HG02852 (cell line): ENCODE results near the gene BRD1.
"Not testable (repeated sequence)": the region's sequence is repeated elsewhere in the genome, so short reads cannot be mapped to it uniquely, and the experiment has no call there.

Experiments
- ATAC-seq: cut with Tn5 transposase; IDR thresholded peaks from one replicate; pipeline ENCODE4 v1.9.1; 2021; ENCODE audit warnings: mild to moderate bottlenecking, moderate library complexity; ENCODE audit not compliant: unreplicated experiment

BRD1 gene

DNA sequence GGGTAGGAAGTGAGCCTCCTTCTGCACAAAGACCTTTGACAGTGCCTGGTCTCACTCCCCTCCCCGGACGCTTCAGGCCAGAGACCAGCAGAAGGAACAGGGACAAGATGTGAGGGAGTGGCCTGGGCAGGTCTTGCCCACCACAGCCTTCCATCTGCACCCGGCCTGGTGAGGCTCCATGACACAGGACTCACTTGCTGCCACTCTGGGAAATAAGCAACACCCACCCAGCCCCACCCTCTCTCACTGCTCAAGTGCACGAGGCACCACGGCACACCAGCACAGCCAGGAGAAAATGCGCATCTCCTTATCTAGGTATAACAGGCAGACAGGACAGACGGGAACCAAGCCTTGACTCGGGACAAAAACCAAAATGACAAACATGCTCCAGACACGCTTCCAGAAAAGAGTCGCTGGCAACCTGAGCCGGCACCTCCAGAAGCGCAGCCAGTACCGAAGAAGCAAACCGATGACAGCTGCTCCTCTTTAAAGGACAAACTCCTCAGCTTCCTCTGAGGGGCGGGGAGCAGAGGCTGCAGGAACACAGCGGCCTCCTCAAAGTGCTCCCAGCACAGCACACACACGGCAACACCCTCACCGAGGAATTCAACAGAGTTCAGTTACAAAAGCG, 41.7 kb downstream of the BRD1 start:
- ATAC-seq = no peak

DNA sequence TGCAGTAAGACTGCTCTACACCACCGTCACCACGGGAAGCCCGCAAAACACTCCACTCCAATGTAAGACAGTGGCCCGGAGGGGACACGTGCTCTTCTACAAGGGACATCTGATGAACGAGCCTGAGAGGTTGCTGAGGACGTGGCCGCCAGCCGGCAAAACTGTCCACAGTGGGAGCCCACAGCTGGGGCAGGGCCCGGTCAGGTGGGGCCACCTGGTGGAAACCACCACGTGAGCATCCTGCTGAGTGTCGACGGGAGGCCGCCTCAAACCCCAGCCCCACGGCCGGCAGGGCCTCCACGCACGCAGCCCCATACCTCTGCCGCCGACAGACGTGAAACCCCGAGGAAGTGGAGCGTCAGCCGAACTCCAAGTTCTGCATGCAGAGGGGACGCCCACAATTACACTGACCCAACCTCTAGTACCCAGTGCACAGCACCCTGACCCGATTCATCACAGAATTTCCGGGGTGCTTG, 42.6 kb downstream of the BRD1 start:
- ATAC-seq = no peak

DNA sequence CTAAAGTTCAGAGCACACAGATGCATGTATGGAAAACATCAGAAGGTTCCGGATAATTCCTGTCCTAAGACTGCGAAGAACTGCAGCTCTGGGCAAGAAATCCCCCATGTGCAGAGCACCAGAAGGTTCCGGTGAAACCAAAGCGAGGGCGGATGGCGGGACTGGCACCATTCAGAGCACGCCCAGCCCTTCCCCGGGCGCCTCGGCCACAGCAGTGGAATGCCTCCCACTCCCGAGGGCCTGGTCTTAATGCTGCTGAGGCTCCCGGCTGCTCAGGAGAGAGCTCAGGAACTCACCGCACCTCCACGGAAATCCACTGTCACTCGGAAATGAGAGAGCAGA, 43.1 kb downstream of the BRD1 start:
- ATAC-seq = no peak

DNA sequence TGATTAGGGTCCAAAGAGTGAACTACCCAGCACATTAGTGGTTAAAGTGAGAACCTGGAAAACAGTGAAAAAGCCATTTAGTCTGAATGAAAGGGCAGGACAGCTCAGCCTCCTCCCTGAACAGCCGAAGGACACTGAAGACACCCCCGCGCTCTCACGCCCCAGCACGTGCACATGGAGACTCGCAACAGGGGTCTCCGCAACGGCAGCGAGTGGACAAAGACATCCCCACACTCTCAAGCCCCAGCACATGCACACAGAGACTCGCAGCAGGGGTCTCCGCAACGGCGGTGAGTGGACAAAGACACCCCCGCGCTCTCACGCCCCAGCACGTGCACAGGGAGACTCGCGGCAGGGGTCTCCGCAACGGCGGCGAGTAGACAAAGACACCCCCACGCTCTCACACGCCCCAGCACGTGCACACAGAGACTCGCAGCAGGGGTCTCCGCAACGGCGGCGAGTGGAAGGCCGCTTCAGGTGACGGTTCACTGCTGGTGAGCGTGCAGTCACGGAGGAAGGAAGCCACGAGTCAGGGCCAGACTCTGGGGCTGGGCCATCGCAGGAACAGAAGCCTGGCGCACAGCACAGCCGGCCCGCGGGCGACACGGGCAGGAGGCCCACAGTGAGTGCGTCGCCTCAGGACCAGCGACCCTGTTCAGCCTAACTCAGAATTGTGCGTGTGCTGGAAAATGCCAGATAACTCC, 43.6 kb downstream of the BRD1 start:
- no peak for ATAC-seq

DNA sequence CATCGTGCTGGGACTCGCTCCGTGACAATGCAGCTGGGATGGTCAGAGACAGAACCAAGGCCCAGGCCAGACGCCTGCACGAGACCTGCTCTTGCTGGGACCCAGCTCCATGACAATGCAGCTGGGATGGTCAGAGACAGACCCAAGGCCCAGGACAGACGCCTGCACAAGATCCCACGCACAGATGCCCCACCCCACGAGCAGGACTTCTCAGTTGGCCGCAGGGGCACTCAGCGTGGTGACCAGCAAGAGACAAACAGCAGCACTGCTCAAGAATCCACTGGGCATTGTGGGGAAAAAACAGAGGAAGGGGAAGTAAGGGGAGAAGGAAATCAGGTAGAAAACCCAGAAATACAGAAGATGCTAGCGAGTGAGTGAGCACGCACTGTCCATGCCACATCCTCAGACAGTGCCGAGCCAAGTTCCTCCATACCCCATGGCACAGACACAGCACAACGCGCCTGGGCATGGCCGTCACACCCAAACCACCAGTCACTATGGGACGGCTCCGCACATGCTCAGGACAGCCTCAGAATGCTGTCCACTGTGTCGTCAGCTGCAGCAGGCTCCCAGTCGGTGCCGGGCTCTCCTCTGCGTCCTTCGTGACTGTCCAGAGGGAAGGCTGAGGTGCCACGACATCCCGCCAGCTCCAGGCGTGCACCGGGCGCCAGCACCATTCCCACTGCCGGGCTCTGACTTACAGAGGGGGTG, 44.5 kb downstream of the BRD1 start:
- ATAC-seq = no peak

DNA sequence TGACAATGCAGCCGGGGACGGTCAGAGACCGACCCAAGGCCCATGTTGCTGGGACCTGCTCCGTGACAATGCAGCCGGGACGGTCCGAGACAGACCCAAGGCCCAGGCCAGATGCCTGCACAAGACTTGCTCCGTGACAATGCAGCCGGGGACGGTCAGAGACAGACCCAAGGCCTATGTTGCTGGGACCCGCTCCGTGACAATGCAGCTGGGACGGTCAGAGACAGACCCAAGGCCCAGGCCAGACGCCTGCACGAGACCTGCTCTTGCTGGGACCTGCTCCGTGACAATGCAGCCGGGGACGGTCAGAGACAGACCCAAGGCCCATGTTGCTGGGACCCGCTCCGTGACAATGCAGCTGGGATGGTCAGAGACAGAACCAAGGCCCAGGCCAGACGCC, 45.8 kb downstream of the BRD1 start:
- ATAC-seq = not testable (repeated sequence)

DNA sequence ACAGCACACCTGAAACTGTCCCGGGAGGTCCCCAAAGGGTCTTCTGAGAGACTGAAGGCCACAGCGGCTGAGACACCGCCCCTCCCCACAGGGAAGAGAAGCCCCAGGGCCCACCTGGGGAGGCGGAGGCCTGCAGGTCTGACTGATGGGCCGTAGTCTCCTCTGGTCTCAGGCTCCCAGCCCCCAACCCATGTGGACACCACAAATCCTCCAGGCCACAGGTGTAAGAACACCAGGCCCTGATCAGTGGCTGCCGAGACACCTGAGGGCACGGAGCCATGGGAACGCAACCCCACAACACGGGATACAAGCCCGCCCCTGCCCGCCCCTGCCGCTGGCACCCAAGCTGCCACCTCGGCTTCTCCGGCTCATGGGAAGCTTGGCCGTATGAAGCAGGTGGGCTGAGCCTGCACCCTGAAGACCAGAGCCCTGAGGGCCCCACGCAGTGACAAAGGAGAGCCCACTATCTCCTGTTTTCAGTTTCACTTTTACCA, 46.3 kb downstream of the BRD1 start:
- ATAC-seq = no peak

DNA sequence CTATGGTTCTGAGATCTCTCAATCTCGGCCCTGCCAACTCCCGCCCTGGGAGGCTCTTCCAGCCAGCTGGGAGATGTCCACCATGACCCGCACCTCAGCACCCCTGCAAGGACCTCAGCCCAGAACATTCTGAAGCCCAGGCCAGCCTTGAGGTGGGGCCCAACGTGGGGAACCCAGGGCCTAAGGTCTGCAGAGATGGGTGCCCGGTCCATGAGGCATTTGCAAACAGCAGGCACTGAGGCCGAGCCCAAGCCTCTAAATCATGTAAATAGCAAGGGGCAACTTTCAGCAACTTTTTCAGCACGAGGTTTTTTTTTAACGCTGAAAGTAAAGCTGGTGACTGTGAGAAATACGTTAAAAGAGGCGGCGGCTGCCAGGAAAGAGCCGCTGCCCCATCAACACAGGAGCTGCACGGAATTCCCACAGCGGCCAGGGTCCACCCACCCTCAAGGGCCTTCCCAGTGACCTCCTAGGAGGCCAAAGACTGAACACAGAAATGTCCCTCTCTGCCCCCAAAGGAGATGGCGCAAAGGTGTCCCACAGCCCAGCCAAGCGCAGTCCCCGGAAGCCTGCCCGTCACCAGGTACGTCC, 46.9 kb downstream of the BRD1 start:
- no peak for ATAC-seq

DNA sequence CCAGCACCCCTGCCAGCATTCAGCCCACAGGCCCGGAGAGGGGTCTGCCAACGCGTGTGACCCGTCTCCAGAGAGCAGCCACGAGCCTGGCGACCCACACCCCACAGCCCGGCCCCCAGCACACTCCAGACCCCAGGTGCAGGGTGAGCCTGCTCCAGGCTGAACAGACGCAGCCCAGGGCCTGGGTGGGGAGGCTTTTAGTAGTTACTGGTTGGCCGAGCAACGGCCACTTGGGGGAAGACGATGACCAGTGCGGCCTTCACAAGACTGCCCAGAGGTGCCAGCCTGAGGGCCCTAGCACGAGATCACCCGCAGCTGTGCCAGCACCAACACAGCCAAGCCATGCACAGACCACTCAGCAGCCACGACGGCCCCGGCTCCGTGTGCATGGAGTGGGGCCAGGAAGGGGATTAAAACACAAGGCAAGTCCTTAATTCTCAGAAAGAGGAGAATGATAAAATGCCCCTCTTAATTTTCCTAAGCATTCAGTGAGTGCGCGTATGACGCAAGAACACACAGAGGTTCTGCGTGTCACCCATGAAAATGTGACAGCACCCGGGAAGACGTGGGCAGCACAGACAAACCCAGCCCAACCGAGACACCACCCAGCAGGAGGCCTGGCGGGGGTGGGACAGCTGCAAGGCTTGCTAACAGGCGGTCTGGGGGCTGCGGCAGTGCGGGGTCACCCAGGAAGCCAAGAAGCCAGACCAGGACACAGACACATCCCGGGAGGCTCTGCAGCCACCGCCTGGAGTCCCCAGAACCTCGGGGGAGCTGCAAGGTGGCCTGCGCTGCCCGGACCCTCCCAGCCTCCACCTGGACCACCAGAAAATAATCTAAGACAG, 47.6 kb downstream of the BRD1 start:
- ATAC-seq = no peak

DNA sequence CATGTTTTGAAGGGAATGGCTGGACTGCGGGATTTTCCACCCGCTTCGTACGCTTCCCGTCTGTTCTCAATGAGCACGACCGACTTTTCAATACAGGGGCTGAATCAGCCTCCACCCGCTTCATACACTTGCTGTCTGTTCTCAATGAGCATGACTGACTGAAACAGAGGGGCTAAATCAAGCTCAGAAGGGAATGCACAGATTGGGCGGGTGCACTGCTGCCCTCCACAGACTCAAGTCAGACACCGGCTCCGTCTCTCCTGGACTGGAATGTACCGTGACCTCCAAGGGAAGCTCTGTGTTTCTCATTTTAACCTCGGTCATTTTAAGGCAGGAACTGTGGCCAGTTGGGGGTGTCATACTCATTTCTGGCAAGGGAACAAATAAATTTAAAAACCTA, 48.5 kb downstream of the BRD1 start:
- no peak for ATAC-seq

DNA sequence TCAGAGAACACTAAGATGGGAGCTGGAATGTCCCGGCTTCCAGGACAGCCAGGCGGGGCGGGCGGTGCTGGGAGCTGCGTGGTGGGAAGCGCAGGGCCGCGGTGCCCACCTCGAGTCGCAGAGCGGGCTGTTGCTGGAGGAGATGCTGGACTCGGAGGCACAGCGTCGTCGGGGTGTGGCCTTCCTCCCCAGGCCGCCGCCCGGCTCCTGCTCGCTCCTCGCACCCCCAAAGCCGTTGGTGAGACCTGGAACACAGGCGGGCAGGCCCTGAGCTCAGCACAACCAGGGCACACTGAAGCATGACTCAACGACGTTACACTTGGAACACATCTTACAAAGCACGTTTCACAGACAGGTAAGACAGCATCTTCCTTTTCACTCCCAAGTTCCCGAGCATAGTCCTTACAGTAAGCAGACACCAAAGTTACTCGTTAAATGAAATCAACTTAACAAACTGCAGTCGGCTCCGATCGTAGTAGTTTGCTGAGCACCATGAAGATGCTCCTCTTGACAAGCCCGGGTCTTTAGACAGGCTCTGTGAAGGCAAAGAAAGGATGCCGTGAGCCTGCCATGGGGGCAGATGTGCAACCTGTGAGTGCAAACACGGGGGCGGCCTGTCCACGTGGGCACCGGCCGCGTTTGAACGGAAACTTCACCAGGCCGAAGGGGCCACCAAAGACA, 50.0 kb downstream of the BRD1 start:
- ATAC-seq = no peak

DNA sequence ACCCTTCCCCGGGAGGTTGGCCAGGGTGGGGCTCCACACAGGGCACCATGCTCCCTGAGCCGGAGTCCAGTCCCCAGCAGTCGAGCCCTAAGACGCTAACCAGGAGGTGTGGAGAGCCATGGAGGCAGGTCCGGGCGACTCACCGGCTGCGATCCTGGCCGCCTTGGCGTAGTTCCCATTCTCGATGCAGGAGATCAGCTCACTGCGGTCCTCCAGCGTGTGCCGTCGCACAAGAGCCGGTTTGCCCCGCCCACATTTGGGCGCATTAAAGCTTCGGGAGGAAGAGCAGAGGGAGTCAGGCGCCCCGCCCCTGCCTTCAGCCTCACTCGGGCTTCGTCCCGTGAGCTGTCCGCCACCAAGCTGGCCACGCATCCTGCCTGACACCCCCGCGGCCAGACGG, 50.8 kb downstream of the BRD1 start:
- ATAC-seq = no peak

DNA sequence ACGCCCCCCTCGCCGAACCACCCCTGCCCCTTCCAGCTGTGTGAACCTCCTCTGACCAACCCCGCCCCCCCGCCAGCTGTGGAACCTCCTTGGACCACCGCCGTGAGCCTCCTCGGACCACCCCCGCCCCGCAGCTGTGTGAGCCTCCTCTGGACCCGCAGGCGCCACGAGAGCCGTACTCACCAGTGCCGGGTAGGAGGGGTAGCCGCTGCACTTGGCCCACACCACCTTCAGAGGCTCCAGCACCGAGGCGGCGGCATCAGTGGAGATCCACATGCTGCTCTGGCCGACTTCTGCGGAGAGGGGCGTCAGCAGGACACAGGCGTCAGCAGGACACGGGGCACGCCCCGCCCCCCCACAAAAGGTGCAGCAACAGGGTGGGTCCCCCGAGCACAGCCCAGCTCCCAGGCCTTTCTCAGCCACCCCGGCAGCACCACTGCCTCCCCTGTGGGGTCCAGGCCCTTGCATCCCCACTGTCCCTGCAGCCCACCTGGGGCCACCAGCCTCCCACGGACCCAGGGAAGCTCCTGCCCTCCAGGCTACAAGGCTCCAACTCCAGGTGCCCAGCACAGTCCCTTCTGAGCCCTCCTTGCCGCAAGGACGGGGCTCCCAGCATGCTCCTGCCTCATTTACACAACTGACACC, 51.7 kb downstream of the BRD1 start:
- no peak for ATAC-seq

DNA sequence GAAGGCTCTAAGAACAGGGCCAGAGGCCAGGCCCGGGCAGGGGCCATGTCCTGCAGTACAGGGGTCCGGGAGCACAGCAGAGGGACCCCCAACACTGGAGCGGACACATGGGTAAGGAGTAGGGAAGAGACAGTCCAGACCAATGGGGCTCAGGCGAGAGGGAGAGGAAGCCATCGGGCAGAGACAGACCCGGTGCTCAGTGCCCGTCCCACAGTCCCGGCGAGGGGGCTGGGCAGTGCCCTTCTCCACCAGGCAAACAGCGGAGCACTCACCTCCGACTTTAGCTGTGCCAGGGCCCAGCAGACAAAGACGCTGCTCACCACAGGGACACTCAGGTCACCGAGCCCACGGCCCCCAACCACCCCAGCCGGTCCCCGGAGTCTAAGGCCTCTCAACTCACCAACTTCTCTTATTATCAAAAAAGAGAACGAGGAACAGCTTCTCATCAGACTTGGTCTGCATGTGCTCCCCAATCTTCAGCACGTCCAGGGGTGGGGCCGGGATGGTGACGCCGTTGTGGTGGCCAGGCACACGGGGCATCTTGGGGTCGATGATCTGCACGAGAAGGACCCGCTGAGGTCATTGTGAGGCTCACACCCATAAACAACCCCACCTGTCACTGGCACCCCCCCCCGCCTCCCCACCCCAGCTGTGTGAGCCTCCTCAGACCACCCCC, 52.3 kb downstream of the BRD1 start:
- ATAC-seq = no peak

DNA sequence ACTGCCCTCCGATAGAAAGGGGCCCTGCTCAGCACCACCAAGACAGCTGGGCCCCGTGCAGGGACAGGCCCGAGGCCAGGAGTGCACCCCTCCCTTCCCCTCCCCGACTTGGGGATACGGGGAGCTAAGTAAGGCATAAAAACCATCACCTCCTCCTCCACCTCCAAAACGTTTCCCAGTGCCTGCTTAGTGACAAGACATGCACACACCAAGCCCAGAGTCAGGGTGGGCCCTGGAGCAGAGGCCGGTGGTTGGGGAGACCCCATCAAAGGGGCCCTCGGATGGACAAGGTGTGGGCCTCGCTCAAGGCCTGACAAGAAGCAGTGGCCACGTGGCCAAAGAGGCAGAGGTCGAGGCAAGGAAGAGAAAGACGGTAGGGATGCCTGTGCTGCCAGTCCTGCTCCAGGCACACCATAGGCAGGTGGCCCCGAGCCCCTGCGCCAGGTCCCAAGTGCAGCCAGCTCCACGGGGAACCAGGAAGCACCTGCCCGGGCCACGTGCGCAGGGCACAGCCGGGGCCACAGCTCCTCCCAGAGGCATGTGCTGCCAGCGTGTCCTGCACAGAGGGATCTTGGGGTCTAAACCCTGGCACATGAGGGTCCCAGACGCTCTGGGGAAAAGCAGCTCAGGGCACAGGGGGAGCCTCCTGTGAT, 53.0 kb downstream of the BRD1 start:
- ATAC-seq = no peak

DNA sequence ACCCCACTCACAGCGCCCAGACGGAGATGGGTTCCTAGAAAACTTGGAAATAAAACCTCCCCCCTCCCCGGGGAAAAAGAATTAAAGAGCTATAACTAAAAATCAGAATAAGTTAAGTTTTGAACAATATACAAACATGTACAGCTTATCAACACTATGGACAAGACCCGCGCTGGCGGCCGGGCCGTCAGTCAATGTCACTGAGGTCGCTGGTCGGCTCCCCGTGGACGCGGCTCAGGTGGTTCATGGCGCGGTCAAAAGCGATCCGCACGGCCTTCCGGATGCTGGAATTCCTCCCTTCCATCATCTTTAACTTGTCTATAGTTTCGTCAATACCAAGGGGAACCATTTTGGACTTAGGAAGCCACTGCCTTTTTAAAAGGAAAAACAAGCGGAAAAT, 53.6 kb downstream of the BRD1 start:
- ATAC-seq = no peak

DNA sequence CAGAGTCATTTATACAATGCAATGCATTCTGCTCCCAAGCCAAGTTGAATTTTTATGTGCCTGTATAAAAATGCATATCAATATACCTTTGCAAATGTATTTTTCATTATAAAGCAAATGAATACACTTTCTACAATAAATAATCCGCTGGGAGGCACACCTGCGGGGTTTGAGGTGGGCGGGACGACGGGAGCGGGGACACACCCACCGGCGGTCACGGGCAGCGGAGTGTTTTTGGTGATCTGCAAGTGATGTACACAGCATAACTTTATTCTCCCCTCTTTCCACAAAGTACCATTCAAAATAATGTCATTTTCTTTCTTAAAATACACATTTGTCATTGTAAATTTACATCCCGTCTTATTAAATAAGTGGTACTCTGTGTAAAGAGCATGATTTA, 54.1 kb downstream of the BRD1 start:
- no peak for ATAC-seq

DNA sequence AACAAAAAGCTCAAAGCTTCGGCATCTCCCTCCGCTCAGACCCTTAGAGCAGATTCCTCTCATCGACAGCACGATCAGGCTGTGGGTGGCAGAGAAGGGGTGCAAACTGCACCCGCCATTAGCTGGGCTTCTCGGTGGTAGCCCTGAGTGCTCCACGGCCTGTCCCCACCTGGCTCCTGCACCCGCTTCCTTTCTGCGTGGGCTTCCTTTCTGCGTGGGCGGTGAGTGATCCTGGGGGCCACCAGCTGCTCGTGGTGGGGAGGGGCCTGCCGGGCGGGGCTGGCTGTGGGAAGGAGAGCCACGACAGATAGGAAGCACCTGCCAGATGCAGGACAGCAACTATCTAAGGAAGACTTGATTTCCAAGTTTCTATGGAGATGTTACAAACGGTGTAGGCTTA, 55.0 kb downstream of the BRD1 start:
- ATAC-seq = no peak
